ENCODE data around the gene LONRF2.

DNA sequence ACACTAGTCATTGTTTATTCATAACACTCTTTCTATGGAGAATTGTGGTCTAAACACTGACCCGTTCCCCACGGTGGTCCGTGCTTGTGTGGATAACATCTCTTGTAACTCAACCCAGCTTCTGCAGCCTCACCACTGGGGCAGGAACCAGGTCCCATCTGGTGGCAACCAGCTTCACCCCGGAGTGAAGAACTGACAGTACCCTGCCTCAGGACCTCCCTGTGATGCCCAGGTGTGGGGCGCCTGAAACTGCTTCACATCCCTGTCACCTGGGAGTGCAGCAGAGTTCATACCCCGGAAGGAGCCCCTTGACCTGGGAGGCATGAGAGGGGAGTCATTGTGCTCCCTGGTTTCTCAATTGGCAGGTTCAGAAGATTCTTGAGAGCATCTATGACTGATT lies 81.1 kb downstream of the LONRF2 start:
- TF ChIP-seq YY1 (IDR thresholded peaks at IDR 0.05; ENCODE audit: extremely low read depth, insufficient replicate concordance, low read depth, low read length) (no peak), POLR2A (IDR thresholded peaks at IDR 0.05; ENCODE audit: borderline replicate concordance, extremely low read depth, insufficient read depth, insufficient read length) (no peak), ELF1 (IDR thresholded peaks at IDR 0.05; ENCODE audit: borderline replicate concordance, low read depth) (no peak), TCF7L2 (IDR thresholded peaks at IDR 0.05; ENCODE audit: borderline replicate concordance, extremely low read depth, insufficient read depth, insufficient read length) (no peak), EZH2 (IDR thresholded peaks at IDR 0.05) (no peak), SIN3A (IDR thresholded peaks at IDR 0.05; ENCODE audit: low read depth) (no peak), JUND (IDR thresholded peaks at IDR 0.05) (no peak), EZH2phosphoT487 (IDR thresholded peaks at IDR 0.05; ENCODE audit: borderline replicate concordance) (no peak)
- TF ChIP-seq, protein P1, sequence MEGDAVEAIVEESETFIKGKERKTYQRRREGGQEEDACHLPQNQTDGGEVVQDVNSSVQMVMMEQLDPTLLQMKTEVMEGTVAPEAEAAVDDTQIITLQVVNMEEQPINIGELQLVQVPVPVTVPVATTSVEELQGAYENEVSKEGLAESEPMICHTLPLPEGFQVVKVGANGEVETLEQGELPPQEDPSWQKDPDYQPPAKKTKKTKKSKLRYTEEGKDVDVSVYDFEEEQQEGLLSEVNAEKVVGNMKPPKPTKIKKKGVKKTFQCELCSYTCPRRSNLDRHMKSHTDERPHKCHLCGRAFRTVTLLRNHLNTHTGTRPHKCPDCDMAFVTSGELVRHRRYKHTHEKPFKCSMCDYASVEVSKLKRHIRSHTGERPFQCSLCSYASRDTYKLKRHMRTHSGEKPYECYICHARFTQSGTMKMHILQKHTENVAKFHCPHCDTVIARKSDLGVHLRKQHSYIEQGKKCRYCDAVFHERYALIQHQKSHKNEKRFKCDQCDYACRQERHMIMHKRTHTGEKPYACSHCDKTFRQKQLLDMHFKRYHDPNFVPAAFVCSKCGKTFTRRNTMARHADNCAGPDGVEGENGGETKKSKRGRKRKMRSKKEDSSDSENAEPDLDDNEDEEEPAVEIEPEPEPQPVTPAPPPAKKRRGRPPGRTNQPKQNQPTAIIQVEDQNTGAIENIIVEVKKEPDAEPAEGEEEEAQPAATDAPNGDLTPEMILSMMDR (IDR thresholded peaks at IDR 0.05 in 2 of 3, conservative IDR thresholded peaks at IDR 0.05 in 1 of 3; ENCODE audit: borderline replicate concordance in 1 of 3, insufficient read depth in 1 of 3, low read depth in 2 of 3, low read length in 2 of 3), result no peak
- TF ChIP-seq, protein P2, sequence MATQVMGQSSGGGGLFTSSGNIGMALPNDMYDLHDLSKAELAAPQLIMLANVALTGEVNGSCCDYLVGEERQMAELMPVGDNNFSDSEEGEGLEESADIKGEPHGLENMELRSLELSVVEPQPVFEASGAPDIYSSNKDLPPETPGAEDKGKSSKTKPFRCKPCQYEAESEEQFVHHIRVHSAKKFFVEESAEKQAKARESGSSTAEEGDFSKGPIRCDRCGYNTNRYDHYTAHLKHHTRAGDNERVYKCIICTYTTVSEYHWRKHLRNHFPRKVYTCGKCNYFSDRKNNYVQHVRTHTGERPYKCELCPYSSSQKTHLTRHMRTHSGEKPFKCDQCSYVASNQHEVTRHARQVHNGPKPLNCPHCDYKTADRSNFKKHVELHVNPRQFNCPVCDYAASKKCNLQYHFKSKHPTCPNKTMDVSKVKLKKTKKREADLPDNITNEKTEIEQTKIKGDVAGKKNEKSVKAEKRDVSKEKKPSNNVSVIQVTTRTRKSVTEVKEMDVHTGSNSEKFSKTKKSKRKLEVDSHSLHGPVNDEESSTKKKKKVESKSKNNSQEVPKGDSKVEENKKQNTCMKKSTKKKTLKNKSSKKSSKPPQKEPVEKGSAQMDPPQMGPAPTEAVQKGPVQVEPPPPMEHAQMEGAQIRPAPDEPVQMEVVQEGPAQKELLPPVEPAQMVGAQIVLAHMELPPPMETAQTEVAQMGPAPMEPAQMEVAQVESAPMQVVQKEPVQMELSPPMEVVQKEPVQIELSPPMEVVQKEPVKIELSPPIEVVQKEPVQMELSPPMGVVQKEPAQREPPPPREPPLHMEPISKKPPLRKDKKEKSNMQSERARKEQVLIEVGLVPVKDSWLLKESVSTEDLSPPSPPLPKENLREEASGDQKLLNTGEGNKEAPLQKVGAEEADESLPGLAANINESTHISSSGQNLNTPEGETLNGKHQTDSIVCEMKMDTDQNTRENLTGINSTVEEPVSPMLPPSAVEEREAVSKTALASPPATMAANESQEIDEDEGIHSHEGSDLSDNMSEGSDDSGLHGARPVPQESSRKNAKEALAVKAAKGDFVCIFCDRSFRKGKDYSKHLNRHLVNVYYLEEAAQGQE (IDR thresholded peaks at IDR 0.05; ENCODE audit: low read depth), result no peak

Measured in HCT116 (cell line).